Testis (tissue), 5 donors: Measurements from ENCODE around the gene CCDC150. TPM values are rescaled to one million over a fixed set of nuclear protein-coding genes. Genes with fewer than 3 reads are reported as not detected.

ENCODE experiments used
- DNase-seq: peaks from one replicate; pipeline ENCODE4 v3.0.0-alpha.2; 2019
- H3K27ac ChIP-seq, 2 donors: fragments of 200-600 bp; sonication (generic); one replicate each; pipeline ENCODE4 v1.5.1; 2019
- H3K27me3 ChIP-seq: fragments of 200-600 bp; sonication (generic); one replicate; pipeline ENCODE4 v1.5.1; 2019
- H3K36me3 ChIP-seq: fragments of 200-600 bp; sonication (generic); one replicate; pipeline ENCODE4 v1.5.1; 2017; ENCODE audit warnings: low read depth; ENCODE audit errors: missing control alignments
- H3K4me1 ChIP-seq: fragments of 200-600 bp; sonication (generic); one replicate; pipeline ENCODE4 v1.5.1; 2019
- H3K4me3 ChIP-seq, 2 donors: fragments of 200-600 bp; sonication (generic); one replicate each; pipeline ENCODE4 v1.5.1; 2017 to 2019
- H3K9me3 ChIP-seq: fragments of 200-600 bp; sonication (generic); one replicate; pipeline ENCODE4 v1.5.1; 2017
- POLR2A ChIP-seq: fragments of 450-650 bp; IDR thresholded peaks from one replicate; pipeline ENCODE4 v1.6.1; 2017; ENCODE audit warnings: antibody characterized with exemption, mild to moderate bottlenecking, moderate library complexity
- WGBS, 2 donors: methylation state at CpG; one replicate each; pipeline ENCODE4 v1.1.5; 2018; 5-methylcytosine and 5-hydroxymethylcytosine counted together
- intact Hi-C: fragments of 100-400 bp; cut with DNase I; formaldehyde crosslinking; loops from one replicate; pipeline ENCODE4 v1.15.1; 2023; ENCODE audit warnings: low total_unique reads
- long read RNA-seq, 2 donors: transcript quantifications; one replicate each; lab custom pipeline, GENCODE V29; 2026
- polyA plus RNA-seq: library from polyadenylated mRNA; stranded (reverse); fragments of 350-450 nt; fragmentation: Illumina TruSeq; extraction: RNeasy Lipid Tissue Mini Kit (QIAGEN cat#74804); gene quantifications from one replicate; pipeline ENCODE4 v1.2.3, GENCODE V29; 2014; ENCODE audit warnings: low read depth, low replicate concordance; ENCODE audit not compliant: insufficient read depth
- total RNA-seq, 2 donors: library from RNA; depleted of rRNA; stranded (reverse); fragments of >200 nt; gene quantifications; one replicate each; pipeline ENCODE4 v1.2.3, GENCODE V29; 2016
- TF ChIP-seq, protein P1 (sequence below), 3 experiments: fragments of 450-650 bp in 2 of 3; fragments of 200-600 bp in 1 of 3; sonication (generic) in 1 of 3; IDR thresholded peaks; one replicate each; pipeline ENCODE4 v1.5.1; 2016 to 2019; ENCODE audit warnings: antibody characterized with exemption in 3 of 3, mild to moderate bottlenecking in 2 of 3, moderate library complexity in 1 of 3

Gene CCDC150
- 10 to 100 TPM; 31.7 to 52.0 TPM for total RNA-seq
- polyA plus RNA-seq: 22.7 TPM
- long read RNA-seq, donor 1: 0 reads
- long read RNA-seq, donor 2: 0 reads

DNA sequence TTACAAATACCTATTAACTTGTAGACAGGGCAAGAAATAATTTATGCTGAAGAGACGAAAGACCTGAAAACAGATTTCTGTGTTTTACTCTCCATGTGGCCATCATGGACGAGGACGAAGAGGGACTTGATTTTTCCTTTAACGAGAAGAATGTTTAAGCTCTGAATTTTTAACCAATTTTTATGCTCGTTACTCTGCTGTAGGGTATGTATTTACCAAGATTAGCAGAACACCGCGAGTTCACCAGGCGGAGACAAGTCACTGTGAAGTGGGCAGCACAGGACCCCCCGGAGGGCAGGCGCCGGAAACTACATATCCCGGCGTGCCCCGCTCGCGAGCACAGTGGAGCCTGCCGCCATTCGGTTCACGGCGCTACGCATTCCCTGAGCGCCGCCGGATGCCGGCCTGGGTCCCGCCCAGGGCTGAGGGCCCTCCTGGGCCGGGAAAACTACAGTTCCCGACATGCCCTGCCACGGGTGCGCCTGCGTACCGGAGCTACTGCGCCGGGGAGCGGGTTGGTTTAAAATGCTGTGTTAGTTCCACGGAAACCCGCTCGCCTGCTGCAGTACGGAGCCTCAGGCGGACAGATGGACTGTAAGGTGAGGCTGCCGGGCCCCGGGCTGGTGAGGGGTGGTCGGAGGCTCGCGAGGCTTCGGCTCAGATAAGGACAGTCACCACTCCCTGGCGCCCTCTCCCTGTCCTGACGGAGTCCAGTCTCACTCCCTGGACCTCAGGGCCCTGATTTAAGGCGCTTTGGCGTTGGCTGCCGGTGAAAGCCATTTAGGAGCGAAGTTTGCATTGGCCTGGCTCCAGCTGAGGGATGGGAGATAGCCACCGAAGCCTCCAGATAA, at the start of gene CCDC150:
Gene CCDC150, plus strand, starts transcription at position 536 of the 851 bp plus-strand sequence. Its CDS starts 52 bp downstream, at position 588.
- TF ChIP-seq, protein P1, sequence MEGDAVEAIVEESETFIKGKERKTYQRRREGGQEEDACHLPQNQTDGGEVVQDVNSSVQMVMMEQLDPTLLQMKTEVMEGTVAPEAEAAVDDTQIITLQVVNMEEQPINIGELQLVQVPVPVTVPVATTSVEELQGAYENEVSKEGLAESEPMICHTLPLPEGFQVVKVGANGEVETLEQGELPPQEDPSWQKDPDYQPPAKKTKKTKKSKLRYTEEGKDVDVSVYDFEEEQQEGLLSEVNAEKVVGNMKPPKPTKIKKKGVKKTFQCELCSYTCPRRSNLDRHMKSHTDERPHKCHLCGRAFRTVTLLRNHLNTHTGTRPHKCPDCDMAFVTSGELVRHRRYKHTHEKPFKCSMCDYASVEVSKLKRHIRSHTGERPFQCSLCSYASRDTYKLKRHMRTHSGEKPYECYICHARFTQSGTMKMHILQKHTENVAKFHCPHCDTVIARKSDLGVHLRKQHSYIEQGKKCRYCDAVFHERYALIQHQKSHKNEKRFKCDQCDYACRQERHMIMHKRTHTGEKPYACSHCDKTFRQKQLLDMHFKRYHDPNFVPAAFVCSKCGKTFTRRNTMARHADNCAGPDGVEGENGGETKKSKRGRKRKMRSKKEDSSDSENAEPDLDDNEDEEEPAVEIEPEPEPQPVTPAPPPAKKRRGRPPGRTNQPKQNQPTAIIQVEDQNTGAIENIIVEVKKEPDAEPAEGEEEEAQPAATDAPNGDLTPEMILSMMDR (IDR thresholded peaks at IDR 0.05): no peak
- TF ChIP-seq POLR2A: no peak
- H3K4me1 ChIP-seq: peaks cover 3% of the 10 kb centered on the region
- WGBS, 2 donors: 2 to 9% methylated on average over 19 to 52 of the region's 53 CpGs
- peak within 1 kb of the TSS; percentile 53 to 74 for H3K4me3 ChIP-seq
- no peaks in the 10 kb centered on the region for H3K9me3 ChIP-seq
- intact Hi-C loops: no loop called here
- no peaks in the 10 kb centered on the region for H3K36me3 ChIP-seq
- no peaks in the 10 kb centered on the region for H3K27me3 ChIP-seq
- peak; percentile 97 for DNase-seq
- peak within 1 kb of the TSS; percentile 23 to 54 for H3K27ac ChIP-seq

GRCh38 chr2:196590286-196590685, 49.2 kb upstream of the CCDC150 start:
- Histone ChIP-seq H3K4me1 (peaks cover 12% of the 10 kb centered on the region), H3K9me3 (no peaks in the 10 kb centered on the region), H3K27ac (no peak overlapping the region), H3K36me3 (no peaks in the 10 kb centered on the region), H3K27me3 (no peaks in the 10 kb centered on the region), H3K4me3 (no peak overlapping the region)
- WGBS, 2 donors: 33 to 36% methylated on average over 1 of the region's 1 CpG
- intact Hi-C loops: no loop called here
- TF ChIP-seq POLR2A: no peak
- TF ChIP-seq, protein P1 (IDR thresholded peaks at IDR 0.05): no peak
- DNase-seq: peak; percentile 42

DNA sequence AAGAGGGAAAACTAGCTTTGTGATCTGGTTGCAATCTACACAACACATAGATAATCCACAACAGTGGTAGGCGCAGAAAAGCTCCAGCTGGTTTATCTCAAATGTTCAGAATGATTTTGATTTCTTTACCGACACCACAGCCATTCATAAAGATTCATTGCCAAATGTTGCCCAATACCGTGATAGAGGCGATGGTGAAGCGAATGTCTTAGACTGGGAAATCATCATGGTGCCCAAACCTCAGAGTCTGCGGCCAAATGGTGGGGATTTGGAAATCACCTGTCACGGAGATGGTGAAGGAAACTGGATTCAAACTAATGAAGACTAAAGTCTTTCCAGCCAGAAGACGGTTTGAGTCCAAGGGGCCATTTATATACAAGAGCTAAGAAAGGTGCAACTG, 48.5 kb upstream of the CCDC150 start:
- 57 to 68% methylated on average over 8 of the region's 8 CpGs for WGBS, 2 donors
- Histone ChIP-seq H3K4me3 (no peak overlapping the region), H3K9me3 (no peaks in the 10 kb centered on the region), H3K27me3 (no peaks in the 10 kb centered on the region), H3K36me3 (no peaks in the 10 kb centered on the region), H3K4me1 (peaks cover 12% of the 10 kb centered on the region), H3K27ac (no peak overlapping the region)
- TF ChIP-seq, protein P1 (IDR thresholded peaks at IDR 0.05): no peak
- no peak for TF ChIP-seq POLR2A
- intact Hi-C loops: no loop called here
- DNase-seq: no peak

- Histone ChIP-seq H3K9me3 (no peaks in the 10 kb centered on the region), H3K4me1 (peaks cover 12% of the 10 kb centered on the region), H3K27ac (peak overlapping the region in 1 of 2 donors; percentile 86), H3K27me3 (no peaks in the 10 kb centered on the region), H3K36me3 (no peaks in the 10 kb centered on the region), H3K4me3 (no peak overlapping the region)
- no peak for TF ChIP-seq POLR2A
- TF ChIP-seq, protein P1 (IDR thresholded peaks at IDR 0.05): no peak
- 40 to 45% methylated on average over 4 of the region's 4 CpGs for WGBS, 2 donors
- no peak for DNase-seq
- intact Hi-C loops: no loop called here
Observed at GRCh38 chr2:196591621-196592022, 47.9 kb upstream of the CCDC150 start.
